ENCODE data around the gene PCBP3.

GRCh38 chr21:45607909-45608295, 35.6 kb upstream of the PCBP3 start:
- TF ChIP-seq CTCF (IDR thresholded peaks at IDR 0.05; ENCODE audit: insufficient read depth, low read length, poor library complexity, severe bottlenecking): no peak
- no peak for TF ChIP-seq EZH2phosphoT487 (conservative IDR thresholded peaks at IDR 0.05; ENCODE audit: low read length)

Measured in SU-DHL-6 (cell line).